GM23338 (cell line): ENCODE data around the gene LRRFIP2. TPM values are rescaled to one million over a fixed set of nuclear protein-coding genes. Genes with fewer than 3 reads are reported as not detected.

ENCODE experiments used
- ATAC-seq: fragments of 200-7000 bp; cut with Tn5 transposase; 3 replicates; pipeline ENCODE4 v1.9.1; 2020
- DNase-seq: peaks from one replicate; pipeline ENCODE4 v3.0.0-alpha.2; 2015; ENCODE audit warnings: low spot score
- H2AFZ ChIP-seq: fragments of 200-600 bp; sonication (generic); 2 replicates; pipeline ENCODE4 v1.8.0; 2016; ENCODE audit warnings: antibody characterized with exemption, mild to moderate bottlenecking, moderate library complexity
- H3F3A ChIP-seq: fragments of 200-600 bp; sonication (generic); replicated peaks from 2 replicates; pipeline ENCODE4 v1.8.0; 2017; ENCODE audit warnings: antibody characterized with exemption, mixed run types, low read depth
- H3K27ac ChIP-seq: fragments of 200-600 bp; sonication (generic); 2 replicates; pipeline ENCODE4 v1.6.1; 2016; ENCODE audit warnings: low read depth
- H3K27me3 ChIP-seq: fragments of 200-600 bp; sonication (generic); 2 replicates; pipeline ENCODE4 v1.8.0; 2016; ENCODE audit warnings: mild to moderate bottlenecking, mixed run types, moderate library complexity; ENCODE audit not compliant: insufficient read depth
- H3K36me3 ChIP-seq: fragments of 200-600 bp; sonication (generic); 2 replicates; pipeline ENCODE4 v1.8.0; 2016; ENCODE audit warnings: mild to moderate bottlenecking; ENCODE audit not compliant: insufficient read depth
- H3K4me1 ChIP-seq: fragments of 200-600 bp; sonication (generic); 2 replicates; pipeline ENCODE4 v1.8.0; 2016; ENCODE audit warnings: mild to moderate bottlenecking, moderate library complexity; ENCODE audit not compliant: insufficient read depth
- H3K4me2 ChIP-seq: fragments of 200-600 bp; sonication (generic); 2 replicates; pipeline ENCODE4 v1.7.1; 2017; ENCODE audit warnings: mixed run types
- H3K4me3 ChIP-seq: fragments of 200-600 bp; sonication (generic); 2 replicates; pipeline ENCODE4 v1.6.1; 2016; ENCODE audit warnings: mixed run types
- H3K79me2 ChIP-seq: fragments of 200-600 bp; sonication (generic); replicated peaks from 2 replicates; pipeline ENCODE4 v1.8.0; 2017; ENCODE audit warnings: mild to moderate bottlenecking; ENCODE audit not compliant: insufficient read depth
- H3K9me2 ChIP-seq: fragments of 200-600 bp; sonication (generic); 2 replicates; pipeline ENCODE4 v1.8.0; 2017; ENCODE audit not compliant: insufficient read depth
- H4K20me1 ChIP-seq: fragments of 200-600 bp; sonication (generic); replicated peaks from 2 replicates; pipeline ENCODE4 v1.8.0; 2017; ENCODE audit warnings: mild to moderate bottlenecking; ENCODE audit not compliant: insufficient read depth
- H3K27ac Mint-ChIP-seq: 2 replicates; pipeline ENCODE4 v1.8.0; 2020; ENCODE audit warnings: inconsistent platforms, mild to moderate bottlenecking, moderate library complexity, mixed read lengths
- H3K27me3 Mint-ChIP-seq: 3 replicates; pipeline ENCODE4 v1.8.0; 2022; ENCODE audit warnings: low read depth, mild to moderate bottlenecking, moderate library complexity, mixed read lengths, inconsistent platforms; ENCODE audit not compliant: insufficient read depth, poor library complexity
- H3K36me3 Mint-ChIP-seq: 3 replicates; pipeline ENCODE4 v1.8.0; 2021; ENCODE audit warnings: low read depth, mild to moderate bottlenecking, inconsistent platforms, moderate library complexity, mixed read lengths
- H3K4me1 Mint-ChIP-seq: 3 replicates; pipeline ENCODE4 v1.8.0; 2020; ENCODE audit warnings: mild to moderate bottlenecking, inconsistent platforms, mixed read lengths
- H3K4me3 Mint-ChIP-seq: 3 replicates; pipeline ENCODE4 v1.8.0; 2021; ENCODE audit warnings: moderate library complexity, mild to moderate bottlenecking, inconsistent platforms, mixed read lengths
- H3K9me3 Mint-ChIP-seq: 3 replicates; pipeline ENCODE4 v1.8.0; 2020; ENCODE audit warnings: moderate library complexity, mild to moderate bottlenecking, inconsistent platforms, mixed read lengths
- CREB1 ChIP-seq: fragments of 250-450 bp; sonication (Bioruptor Pico); IDR thresholded peaks from 2 replicates; pipeline ENCODE4 v1.5.0; 2020; ENCODE audit warnings: low read depth, mild to moderate bottlenecking, moderate library complexity
- EZH2 ChIP-seq: fragments of 200-600 bp; sonication (generic); IDR thresholded peaks from one replicate; pipeline ENCODE4 v1.8.0; 2017; ENCODE audit warnings: antibody characterized with exemption, mild to moderate bottlenecking, low read depth; ENCODE audit not compliant: unreplicated experiment
- JUNB ChIP-seq: IDR thresholded peaks from one replicate; pipeline ENCODE4 v1.6.1; 2016; ENCODE audit warnings: antibody characterized with exemption; ENCODE audit not compliant: unreplicated experiment
- NANOG ChIP-seq: IDR thresholded peaks from 2 replicates; pipeline ENCODE4 v1.6.1; 2016; ENCODE audit warnings: antibody characterized with exemption, borderline replicate concordance
- POLR2AphosphoS5 ChIP-seq: IDR thresholded peaks from 2 replicates; pipeline ENCODE4 v1.6.1; 2016; ENCODE audit warnings: antibody characterized with exemption, low read depth
- STAT1 ChIP-seq: IDR thresholded peaks from one replicate; pipeline ENCODE4 v1.6.1; 2016; ENCODE audit warnings: antibody characterized with exemption; ENCODE audit not compliant: unreplicated experiment
- ZNF114 ChIP-seq: fragments of 250-450 bp; sonication (Bioruptor Pico); IDR thresholded peaks from 2 replicates; pipeline ENCODE4 v1.5.0; 2020; ENCODE audit warnings: mild to moderate bottlenecking, moderate library complexity
- polyA plus RNA-seq: library from polyadenylated mRNA; unstranded; fragments of >200 nt; fragmentation: Nextera tagmentation; extraction: Ambion mirVana; gene quantifications from 2 replicates; pipeline ENCODE4 v1.2.1, GENCODE V29; 2016
- total RNA-seq: library from RNA; depleted of rRNA; stranded (reverse); fragments of >200 nt; shearing (Covaris generic); gene quantifications from 2 replicates; pipeline ENCODE4 v1.2.3, GENCODE V29; 2014
- TF ChIP-seq, protein P1 (sequence below): IDR thresholded peaks from 2 replicates; pipeline ENCODE4 v1.6.1; 2016; ENCODE audit warnings: antibody characterized with exemption
- TF ChIP-seq, protein P2 (sequence below), 2 experiments: fragments of 200-600 bp in 1 of 2; sonication (generic) in 1 of 2; conservative IDR thresholded peaks; 2 replicates each; pipeline versions ENCODE4 v1.5.1 to v1.6.1; 2016 to 2017; ENCODE audit warnings: antibody characterized with exemption in 2 of 2, low read depth in 2 of 2, mild to moderate bottlenecking in 2 of 2, moderate library complexity in 1 of 2
- TF ChIP-seq, protein P3 (sequence below): IDR thresholded peaks from one replicate; pipeline ENCODE4 v1.6.1; 2018; ENCODE audit warnings: antibody characterized with exemption; ENCODE audit not compliant: unreplicated experiment

The LRRFIP2 gene
- total and polyA plus RNA-seq, 2 experiments from 2014 or later = 20.3 to 29.0 TPM

DNA sequence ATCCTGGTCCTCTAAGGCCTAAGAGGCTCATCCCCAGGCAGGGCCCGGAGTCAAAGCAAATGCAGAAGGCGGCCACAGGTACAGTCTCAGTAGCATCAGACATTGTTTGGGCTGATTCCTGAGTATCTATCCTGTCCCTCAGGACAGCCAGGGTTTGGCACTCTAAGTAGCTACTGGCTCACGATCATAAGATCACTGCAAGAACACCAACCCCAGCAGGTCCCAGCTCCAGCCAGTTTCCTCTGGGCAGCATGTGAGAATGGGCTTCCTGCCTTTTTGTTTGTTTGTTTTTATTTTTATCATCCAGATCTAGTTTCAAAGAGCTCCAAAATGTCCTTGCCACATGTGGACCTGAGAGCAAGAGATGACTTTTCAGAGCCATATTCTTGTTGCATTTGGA lies 32.7 kb downstream of the LRRFIP2 start:
- no peaks in the 10 kb centered on the region for H3K27me3 Mint-ChIP-seq

DNA sequence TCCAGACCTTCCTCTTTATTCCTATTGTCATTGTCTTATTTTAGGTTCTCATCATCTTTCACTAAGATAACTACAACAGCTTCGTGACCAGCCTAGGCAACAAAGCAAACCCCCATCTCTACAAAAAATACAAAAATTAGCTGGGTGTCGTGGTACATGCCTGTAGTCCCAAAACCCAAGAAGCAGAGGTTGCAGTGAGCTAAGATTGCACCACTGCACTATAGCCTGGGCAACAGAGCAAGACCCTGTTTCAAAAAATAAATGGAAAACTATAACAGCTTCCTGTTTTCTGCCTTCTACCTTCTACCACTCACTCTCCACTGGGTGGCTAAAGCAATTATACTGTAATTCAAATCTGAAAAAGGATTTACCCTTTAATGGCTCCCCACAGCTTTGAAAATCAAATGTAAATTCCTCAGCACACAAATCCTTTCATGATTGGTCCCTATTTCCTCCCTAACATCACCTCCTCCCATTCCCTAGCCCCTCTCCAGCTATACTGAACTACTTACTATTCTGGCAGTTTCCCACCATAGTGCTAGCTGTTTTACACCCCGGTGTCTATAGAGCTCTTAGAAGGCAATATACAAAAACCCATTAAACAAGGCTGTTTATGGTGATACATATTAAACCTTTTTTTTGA lies 33.4 kb downstream of the LRRFIP2 start:
- no peak overlapping the region for H3K27ac ChIP-seq
- TF ChIP-seq ZNF114 (no peak), NANOG (no peak), POLR2AphosphoS5 (no peak)
- H3K4me1 ChIP-seq = no peaks in the 10 kb centered on the region
- no peaks in the 10 kb centered on the region for H3K36me3 ChIP-seq
- DNase-seq (peak; percentile 38), ATAC-seq (peak; percentile 52; the same call in 2 of the 3 replicates)
- no peaks in the 10 kb centered on the region for H3K9me2 ChIP-seq
- H3K4me3 ChIP-seq = no peak overlapping the region
- Mint-ChIP-seq H3K36me3 (peaks cover 6% of the 10 kb centered on the region; the same call in 2 of the 3 replicates), H3K4me1 (no peaks in the 10 kb centered on the region; the same call in 2 of the 3 replicates), H3K9me3 (no peaks in the 10 kb centered on the region), H3K27me3 (no peaks in the 10 kb centered on the region), H3K27ac (no peak overlapping the region), H3K4me3 (no peak overlapping the region)
- H4K20me1 ChIP-seq = no peaks in the 10 kb centered on the region; the same call in 1 of the 2 replicates
- no peak overlapping the region for H2AFZ ChIP-seq
- H3K27me3 ChIP-seq = no peaks in the 10 kb centered on the region
- H3F3A ChIP-seq = no peaks in the 10 kb centered on the region
- no peak overlapping the region for H3K4me2 ChIP-seq
- peaks cover 4% of the 10 kb centered on the region for H3K79me2 ChIP-seq

More for the DNA sequence above, 32.7 kb downstream of the LRRFIP2 start:
- H3K4me1 ChIP-seq = no peaks in the 10 kb centered on the region
- Mint-ChIP-seq H3K9me3 (no peaks in the 10 kb centered on the region), H3K36me3 (peaks cover 9% of the 10 kb centered on the region; the same call in 2 of the 3 replicates), H3K4me1 (no peaks in the 10 kb centered on the region; the same call in 2 of the 3 replicates), H3K27ac (no peak overlapping the region), H3K4me3 (no peak overlapping the region)
- no peaks in the 10 kb centered on the region for H3F3A ChIP-seq
- H2AFZ ChIP-seq = no peak overlapping the region
- H3K36me3 ChIP-seq = no peaks in the 10 kb centered on the region
- no peaks in the 10 kb centered on the region for H3K79me2 ChIP-seq
- TF ChIP-seq NANOG (no peak), JUNB (no peak), POLR2AphosphoS5 (no peak), CREB1 (CRISPR knock-in tag) (no peak)
- ATAC-seq = no peak; the same call in 2 of the 3 replicates
- H3K27me3 ChIP-seq = no peaks in the 10 kb centered on the region
- no peaks in the 10 kb centered on the region; the same call in 1 of the 2 replicates for H4K20me1 ChIP-seq
- H3K4me3 ChIP-seq = no peak overlapping the region
- no peak overlapping the region for H3K4me2 ChIP-seq
- no peak for DNase-seq
- no peak overlapping the region for H3K27ac ChIP-seq
- H3K9me2 ChIP-seq = no peaks in the 10 kb centered on the region

DNA sequence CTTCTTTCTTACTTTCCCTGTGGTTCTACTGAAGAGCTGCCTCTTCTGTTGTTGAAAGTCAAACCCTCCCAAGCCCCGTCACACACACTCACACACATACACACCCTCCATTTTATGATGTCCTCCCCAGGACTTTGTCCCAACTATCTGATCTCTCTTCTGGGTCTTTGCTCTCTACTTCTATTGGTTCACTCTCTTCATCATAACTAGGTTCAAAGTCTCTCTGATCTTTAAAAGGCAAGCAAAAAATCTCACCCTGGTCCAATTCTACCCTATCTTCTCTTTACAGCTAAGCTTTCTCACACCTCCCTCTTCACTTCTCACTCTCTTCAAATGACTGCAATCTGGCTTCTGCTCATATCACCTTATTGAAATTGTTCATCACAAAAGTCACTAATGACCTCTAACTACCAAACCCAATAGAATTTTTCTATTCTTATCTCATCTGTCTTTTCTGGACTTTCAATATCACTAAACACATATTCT lies 34.8 kb downstream of the LRRFIP2 start:
- no peaks in the 10 kb centered on the region for H3K9me3 Mint-ChIP-seq
- peaks cover 6% of the 10 kb centered on the region; the same call in 2 of the 3 replicates for H3K36me3 Mint-ChIP-seq
- H3K4me3 ChIP-seq = no peak overlapping the region
- H3K4me3 Mint-ChIP-seq = no peak overlapping the region
- H2AFZ ChIP-seq = no peak overlapping the region
- H3F3A ChIP-seq = no peaks in the 10 kb centered on the region
- H3K4me1 ChIP-seq = no peaks in the 10 kb centered on the region
- no peaks in the 10 kb centered on the region for H3K36me3 ChIP-seq
- H3K27ac Mint-ChIP-seq = no peak overlapping the region
- no peaks in the 10 kb centered on the region for H3K27me3 Mint-ChIP-seq
- H3K27ac ChIP-seq = no peak overlapping the region
- H3K79me2 ChIP-seq = peaks cover 11% of the 10 kb centered on the region
- no peaks in the 10 kb centered on the region for H3K9me2 ChIP-seq
- H3K4me1 Mint-ChIP-seq = no peaks in the 10 kb centered on the region; the same call in 2 of the 3 replicates
- no peaks in the 10 kb centered on the region; the same call in 1 of the 2 replicates for H4K20me1 ChIP-seq
- no peak overlapping the region for H3K4me2 ChIP-seq
- DNase-seq = no peak
- H3K27me3 ChIP-seq = no peaks in the 10 kb centered on the region
- no peak for ATAC-seq
- TF ChIP-seq EZH2 = no peak
- TF ChIP-seq NANOG = no peak
- TF ChIP-seq, protein P1, sequence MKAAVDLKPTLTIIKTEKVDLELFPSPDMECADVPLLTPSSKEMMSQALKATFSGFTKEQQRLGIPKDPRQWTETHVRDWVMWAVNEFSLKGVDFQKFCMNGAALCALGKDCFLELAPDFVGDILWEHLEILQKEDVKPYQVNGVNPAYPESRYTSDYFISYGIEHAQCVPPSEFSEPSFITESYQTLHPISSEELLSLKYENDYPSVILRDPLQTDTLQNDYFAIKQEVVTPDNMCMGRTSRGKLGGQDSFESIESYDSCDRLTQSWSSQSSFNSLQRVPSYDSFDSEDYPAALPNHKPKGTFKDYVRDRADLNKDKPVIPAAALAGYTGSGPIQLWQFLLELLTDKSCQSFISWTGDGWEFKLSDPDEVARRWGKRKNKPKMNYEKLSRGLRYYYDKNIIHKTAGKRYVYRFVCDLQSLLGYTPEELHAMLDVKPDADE = no peak
- TF ChIP-seq CREB1 (CRISPR knock-in tag) = no peak
- no peak for TF ChIP-seq POLR2AphosphoS5
- TF ChIP-seq, protein P2, sequence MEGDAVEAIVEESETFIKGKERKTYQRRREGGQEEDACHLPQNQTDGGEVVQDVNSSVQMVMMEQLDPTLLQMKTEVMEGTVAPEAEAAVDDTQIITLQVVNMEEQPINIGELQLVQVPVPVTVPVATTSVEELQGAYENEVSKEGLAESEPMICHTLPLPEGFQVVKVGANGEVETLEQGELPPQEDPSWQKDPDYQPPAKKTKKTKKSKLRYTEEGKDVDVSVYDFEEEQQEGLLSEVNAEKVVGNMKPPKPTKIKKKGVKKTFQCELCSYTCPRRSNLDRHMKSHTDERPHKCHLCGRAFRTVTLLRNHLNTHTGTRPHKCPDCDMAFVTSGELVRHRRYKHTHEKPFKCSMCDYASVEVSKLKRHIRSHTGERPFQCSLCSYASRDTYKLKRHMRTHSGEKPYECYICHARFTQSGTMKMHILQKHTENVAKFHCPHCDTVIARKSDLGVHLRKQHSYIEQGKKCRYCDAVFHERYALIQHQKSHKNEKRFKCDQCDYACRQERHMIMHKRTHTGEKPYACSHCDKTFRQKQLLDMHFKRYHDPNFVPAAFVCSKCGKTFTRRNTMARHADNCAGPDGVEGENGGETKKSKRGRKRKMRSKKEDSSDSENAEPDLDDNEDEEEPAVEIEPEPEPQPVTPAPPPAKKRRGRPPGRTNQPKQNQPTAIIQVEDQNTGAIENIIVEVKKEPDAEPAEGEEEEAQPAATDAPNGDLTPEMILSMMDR (conservative IDR thresholded peaks at IDR 0.05; ENCODE audit: low read depth in 2 of 2) = no peak
- TF ChIP-seq, protein P3, sequence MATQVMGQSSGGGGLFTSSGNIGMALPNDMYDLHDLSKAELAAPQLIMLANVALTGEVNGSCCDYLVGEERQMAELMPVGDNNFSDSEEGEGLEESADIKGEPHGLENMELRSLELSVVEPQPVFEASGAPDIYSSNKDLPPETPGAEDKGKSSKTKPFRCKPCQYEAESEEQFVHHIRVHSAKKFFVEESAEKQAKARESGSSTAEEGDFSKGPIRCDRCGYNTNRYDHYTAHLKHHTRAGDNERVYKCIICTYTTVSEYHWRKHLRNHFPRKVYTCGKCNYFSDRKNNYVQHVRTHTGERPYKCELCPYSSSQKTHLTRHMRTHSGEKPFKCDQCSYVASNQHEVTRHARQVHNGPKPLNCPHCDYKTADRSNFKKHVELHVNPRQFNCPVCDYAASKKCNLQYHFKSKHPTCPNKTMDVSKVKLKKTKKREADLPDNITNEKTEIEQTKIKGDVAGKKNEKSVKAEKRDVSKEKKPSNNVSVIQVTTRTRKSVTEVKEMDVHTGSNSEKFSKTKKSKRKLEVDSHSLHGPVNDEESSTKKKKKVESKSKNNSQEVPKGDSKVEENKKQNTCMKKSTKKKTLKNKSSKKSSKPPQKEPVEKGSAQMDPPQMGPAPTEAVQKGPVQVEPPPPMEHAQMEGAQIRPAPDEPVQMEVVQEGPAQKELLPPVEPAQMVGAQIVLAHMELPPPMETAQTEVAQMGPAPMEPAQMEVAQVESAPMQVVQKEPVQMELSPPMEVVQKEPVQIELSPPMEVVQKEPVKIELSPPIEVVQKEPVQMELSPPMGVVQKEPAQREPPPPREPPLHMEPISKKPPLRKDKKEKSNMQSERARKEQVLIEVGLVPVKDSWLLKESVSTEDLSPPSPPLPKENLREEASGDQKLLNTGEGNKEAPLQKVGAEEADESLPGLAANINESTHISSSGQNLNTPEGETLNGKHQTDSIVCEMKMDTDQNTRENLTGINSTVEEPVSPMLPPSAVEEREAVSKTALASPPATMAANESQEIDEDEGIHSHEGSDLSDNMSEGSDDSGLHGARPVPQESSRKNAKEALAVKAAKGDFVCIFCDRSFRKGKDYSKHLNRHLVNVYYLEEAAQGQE = no peak
- no peak for TF ChIP-seq STAT1
